GM10266 (cell line): ENCODE measurements around the gene PSMG3.
A peak's percentile ranks its signal among the peaks of the same experiment; 100 is the strongest.

Source experiments
- DNase-seq: peaks from one replicate; pipeline ENCODE4 v3.0.0; 2012; ENCODE audit errors: extremely low spot score
- TF ChIP-seq, protein P1 (sequence below): IDR thresholded peaks from 2 replicates; pipeline ENCODE4 v1.5.1; 2012; ENCODE audit warnings: mild to moderate bottlenecking, low read depth; ENCODE audit not compliant: control insufficient read depth, insufficient read depth; ENCODE audit errors: missing control alignments

Gene PSMG3

DNA sequence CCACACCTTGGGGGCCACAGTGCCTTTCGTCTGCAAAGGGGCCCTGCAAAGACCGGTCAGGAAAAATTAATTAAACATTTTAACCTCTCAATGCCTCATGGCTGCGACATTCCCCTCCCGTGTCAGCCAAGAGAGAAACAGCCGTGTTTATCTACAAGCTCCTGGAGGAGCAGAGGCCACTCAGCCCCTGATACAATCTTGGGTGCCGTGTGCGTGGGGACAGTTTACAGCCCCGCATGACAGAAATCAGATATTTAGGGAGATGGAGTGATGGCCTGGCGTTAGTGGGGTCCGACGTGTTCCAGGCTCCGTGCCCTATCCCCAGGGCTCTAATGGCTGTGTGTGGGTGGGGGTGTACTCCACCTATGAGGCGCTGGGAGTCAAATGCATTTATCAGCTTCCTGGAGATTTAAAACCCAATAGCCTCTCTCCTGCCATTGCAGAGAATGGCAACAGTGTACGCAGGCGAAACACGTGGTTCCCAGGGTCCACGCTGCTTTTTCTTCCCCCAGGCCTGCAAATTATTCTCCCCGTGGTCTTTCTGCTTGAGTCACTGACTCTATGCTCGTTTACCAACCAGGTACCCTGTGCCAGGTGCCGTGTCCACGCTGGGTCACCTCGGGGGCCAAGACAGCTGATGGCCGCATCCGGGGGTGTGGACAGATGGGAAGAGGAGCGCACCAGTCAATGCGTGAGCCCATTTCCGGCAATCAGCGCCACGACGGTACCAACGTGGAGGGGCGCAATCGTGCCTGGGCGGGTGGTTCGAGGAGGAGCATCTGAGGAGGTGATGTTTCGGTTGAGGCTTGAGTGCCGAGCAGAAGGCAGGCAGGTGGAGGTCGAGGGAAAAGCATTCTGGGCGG is 26.6 kb upstream of the PSMG3 start:
- no peak for DNase-seq
- TF ChIP-seq, protein P1, sequence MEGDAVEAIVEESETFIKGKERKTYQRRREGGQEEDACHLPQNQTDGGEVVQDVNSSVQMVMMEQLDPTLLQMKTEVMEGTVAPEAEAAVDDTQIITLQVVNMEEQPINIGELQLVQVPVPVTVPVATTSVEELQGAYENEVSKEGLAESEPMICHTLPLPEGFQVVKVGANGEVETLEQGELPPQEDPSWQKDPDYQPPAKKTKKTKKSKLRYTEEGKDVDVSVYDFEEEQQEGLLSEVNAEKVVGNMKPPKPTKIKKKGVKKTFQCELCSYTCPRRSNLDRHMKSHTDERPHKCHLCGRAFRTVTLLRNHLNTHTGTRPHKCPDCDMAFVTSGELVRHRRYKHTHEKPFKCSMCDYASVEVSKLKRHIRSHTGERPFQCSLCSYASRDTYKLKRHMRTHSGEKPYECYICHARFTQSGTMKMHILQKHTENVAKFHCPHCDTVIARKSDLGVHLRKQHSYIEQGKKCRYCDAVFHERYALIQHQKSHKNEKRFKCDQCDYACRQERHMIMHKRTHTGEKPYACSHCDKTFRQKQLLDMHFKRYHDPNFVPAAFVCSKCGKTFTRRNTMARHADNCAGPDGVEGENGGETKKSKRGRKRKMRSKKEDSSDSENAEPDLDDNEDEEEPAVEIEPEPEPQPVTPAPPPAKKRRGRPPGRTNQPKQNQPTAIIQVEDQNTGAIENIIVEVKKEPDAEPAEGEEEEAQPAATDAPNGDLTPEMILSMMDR, result no peak

DNA sequence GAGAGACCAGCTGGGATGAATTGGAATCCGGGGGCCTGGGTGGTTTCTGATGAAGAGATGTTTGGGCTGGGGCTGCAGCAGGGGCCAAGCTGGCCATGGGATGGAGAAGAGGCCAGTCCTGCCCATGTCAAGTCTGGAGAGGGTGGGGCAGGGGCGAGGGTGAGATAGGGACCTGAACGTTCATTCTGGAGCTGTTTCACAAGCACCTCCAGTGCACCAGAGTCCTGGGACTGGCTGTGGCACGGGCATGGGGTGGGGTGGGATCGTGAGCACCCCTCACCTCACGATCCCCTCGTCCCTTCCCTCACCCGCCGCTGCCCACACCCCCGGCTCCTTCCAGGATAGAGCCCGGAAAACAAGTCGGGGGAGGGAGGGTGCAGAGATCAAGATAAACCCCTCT is 25.8 kb upstream of the PSMG3 start:
- TF ChIP-seq, protein P1, result no peak
- no peak for DNase-seq

DNA sequence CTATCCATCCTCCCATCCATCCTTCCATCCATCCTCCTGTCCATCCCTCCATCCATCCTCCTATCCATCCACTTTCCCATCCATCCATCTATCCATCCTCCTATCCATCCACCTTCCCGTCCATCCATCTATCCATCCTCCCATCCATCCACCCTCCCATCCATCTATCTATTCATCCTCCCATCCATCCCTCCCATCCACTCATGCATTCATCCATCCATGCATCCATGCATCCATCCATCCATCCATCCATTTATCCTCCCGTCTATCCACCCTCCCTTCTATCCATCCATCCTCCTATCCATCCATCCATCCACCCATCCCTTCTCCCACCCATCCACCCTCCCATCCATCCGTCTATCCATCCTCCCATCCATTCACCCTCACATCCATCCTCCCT is 25.2 kb upstream of the PSMG3 start:
- no peak for DNase-seq
- TF ChIP-seq, protein P1, result no peak

DNA sequence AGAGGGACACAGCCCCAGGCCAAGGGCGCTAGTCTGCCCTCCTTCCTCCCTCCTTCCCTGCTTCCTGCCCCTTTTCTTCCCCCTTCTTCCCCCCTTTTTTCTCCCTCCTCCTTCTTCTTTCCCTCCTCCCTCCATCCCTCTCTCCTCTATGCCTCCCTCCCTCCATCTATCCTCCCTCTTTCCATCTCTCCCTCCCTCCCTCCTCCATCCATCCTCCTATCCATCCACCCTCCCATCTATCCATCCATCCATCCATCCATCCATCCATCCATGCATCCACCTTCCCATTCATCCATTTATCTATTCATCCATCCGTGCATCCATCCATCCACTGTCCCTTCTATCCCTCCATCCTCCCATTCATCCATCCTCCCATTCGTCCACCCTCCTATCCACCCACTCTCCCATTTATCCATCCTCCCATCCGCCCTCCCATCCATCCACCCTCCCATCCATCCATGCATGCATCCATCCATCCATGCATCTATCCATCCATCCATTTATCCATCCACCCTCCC is 24.1 kb upstream of the PSMG3 start:
- TF ChIP-seq, protein P1, result no peak
- DNase-seq, result no peak

DNA sequence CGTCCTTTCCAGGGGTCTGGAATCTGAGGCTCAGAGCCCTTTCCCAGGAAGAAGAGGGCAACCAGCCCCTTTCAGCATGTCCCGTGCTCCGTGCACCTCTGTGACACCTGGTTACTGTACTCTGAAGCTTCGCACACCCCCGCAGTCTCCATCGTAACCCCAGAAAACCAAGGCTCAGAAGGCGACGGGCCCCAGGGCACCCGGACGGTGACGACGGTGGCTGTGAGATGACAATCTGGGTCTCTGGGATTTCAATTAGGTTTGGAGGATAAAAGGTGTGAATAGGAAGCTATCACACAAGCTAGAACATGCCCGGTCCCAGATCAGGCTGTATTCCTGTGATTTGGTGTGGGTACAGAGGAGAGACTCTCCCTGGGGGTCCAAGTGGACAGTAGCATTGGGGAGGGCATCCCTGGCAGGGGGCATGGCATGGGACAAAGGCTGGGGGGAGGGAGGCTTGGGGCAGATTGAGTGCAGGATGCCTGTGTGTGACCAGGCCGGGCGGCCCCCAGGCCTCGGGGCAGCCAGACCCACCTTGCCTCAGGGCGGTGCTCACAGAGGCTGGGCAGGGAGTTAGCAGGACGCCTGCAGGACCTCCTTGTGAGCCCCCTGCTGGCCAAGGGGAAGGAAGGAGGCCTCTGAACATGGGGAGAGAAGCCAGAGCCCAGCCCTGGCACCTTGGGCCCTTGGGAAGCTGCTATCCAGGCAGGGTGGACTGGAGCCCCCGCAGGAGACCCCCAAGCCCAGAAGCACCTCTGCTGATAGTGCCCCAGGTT is 23.4 kb upstream of the PSMG3 start:
- DNase-seq, result no peak
- TF ChIP-seq, protein P1, result peak; percentile 47

DNA sequence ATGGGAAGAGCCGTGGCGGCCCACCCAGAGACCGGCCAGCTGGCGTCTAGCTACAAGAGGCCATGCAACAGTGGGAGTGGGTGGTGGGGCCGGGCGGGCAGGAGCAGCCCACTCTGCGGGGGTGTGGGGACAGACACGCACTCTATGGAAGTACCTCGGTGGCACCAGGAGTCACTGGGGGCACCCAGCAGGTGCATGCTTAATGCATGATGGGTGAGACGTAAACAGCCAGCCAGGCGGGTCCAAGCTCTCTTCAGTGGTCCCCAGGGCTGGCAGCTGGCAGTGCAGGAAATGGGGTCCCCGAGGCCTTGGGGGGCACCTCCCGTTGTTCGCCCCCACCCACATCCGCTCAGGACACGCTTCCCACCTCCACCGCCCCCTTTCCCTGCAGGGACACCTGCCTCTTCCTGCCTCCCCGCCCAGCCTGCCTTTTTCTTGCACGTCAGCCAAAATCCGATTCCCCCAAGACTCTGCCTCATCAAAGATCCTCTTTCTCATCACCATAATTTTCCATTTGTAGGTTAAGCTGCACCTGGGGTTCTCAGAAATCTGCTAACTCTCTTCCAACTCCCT is 22.6 kb upstream of the PSMG3 start:
- TF ChIP-seq, protein P1, result no peak
- no peak for DNase-seq
